Measurements from ENCODE around the gene TTC36.

TTC36 gene

GRCh38 chr11:118530683-118531596 lies 3.7 kb downstream of the TTC36 start, which contains the start of gene TMEM25 (continued):
- TF ChIP-seq ZSCAN18 (tag by site-specific recombination; IDR thresholded peaks at IDR 0.05), result no peak
- TF ChIP-seq GLI2 (tag by site-specific recombination; IDR thresholded peaks at IDR 0.05; ENCODE audit: borderline replicate concordance, low read depth), result no peak
- TF ChIP-seq HOXC10 (CRISPR knock-in tag; IDR thresholded peaks at IDR 0.05), result no peak; the same call in 1 of the 2 replicates
- no peak for TF ChIP-seq ELK4 (IDR thresholded peaks at IDR 0.05; ENCODE audit: borderline replicate concordance, low read depth, low read length)
- TF ChIP-seq ZFP3 (tag by site-specific recombination; IDR thresholded peaks at IDR 0.05; ENCODE audit: low read depth), result peak; percentile 38; the same call in 1 of the 2 replicates
- TF ChIP-seq SP7 (tag by site-specific recombination; IDR thresholded peaks at IDR 0.05), result peak; percentile 56; the same call in 1 of the 2 replicates
- no peak for TF ChIP-seq ZNF214 (tag by site-specific recombination; IDR thresholded peaks at IDR 0.05; ENCODE audit: borderline replicate concordance)
- no peak for TF ChIP-seq ZNF76 (tag by site-specific recombination; IDR thresholded peaks at IDR 0.05; ENCODE audit: borderline replicate concordance, low read depth)
- peak; percentile 51 for TF ChIP-seq ZIC2 (tag by site-specific recombination; IDR thresholded peaks at IDR 0.05)

GRCh38 chr11:118531597-118532084 lies 4.4 kb downstream of the TTC36 start:
- Histone ChIP-seq H3K9me3 (ENCODE audit: control insufficient read depth, insufficient read depth, low read depth, low read length) (no peaks in the 10 kb centered on the region), H3K36me3 (ENCODE audit: control insufficient read depth in 2 of 2, insufficient read depth in 1 of 2, low read length in 2 of 2) (peaks cover 0 to 54% of the 10 kb centered on the region in 2 experiments; a peak in 1 of 3 replicates), H3K4me1 (ENCODE audit: control insufficient read depth, insufficient read depth, low read length) (no peaks in the 10 kb centered on the region), H3K4me3 (ENCODE audit: low read depth, low read length) (peak overlapping the region; percentile 64), H3K27ac (ENCODE audit: extremely low read depth, low read depth, low read length) (peak overlapping the region; percentile 74; the same call in 1 of the 2 replicates)
- peak; percentile 56 for TF ChIP-seq CTCF (tag by site-specific recombination; IDR thresholded peaks at IDR 0.05)
- TF ChIP-seq ZNF148 (tag by site-specific recombination; IDR thresholded peaks at IDR 0.05; ENCODE audit: borderline replicate concordance), result no peak
- TF ChIP-seq ZNF335 (tag by site-specific recombination; conservative IDR thresholded peaks at IDR 0.05), result peak; percentile 99
- TF ChIP-seq FEZF1 (tag by site-specific recombination; IDR thresholded peaks at IDR 0.05), result no peak
- TF ChIP-seq SALL2 (tag by site-specific recombination; IDR thresholded peaks at IDR 0.05; ENCODE audit: borderline replicate concordance), result no peak
- no peak for TF ChIP-seq ZNF2 (tag by site-specific recombination; IDR thresholded peaks at IDR 0.05)
- ChIA-PET CTCF (no interaction called here), POLR2A (no interaction called here)
